Natural killer cell (primary cell): Measurements from ENCODE around the gene LCNL1. TPM values are rescaled to one million over a fixed set of nuclear protein-coding genes. Genes with fewer than 3 reads are reported as not detected.
A peak's percentile ranks its signal among the peaks of the same experiment; 100 is the strongest.

Experiments used
- ATAC-seq, 3 donors: fragments of 150-1000 bp in 2 of 3; fragments of 200-7000 bp in 1 of 3; cut with Tn5 transposase; 1 replicate in 1 of 3; 2 replicates in 2 of 3; pipeline ENCODE4 v1.10.0; 2021; ENCODE audit warnings: mild to moderate bottlenecking in 2 of 3, moderate library complexity in 2 of 3
- DNase-seq, 2 donors: peaks; one replicate each; pipeline versions ENCODE4 v3.0.0 to v3.0.0-alpha.2; 2013 to 2021; ENCODE audit warnings: mixed read lengths in 1 of 2
- H3K27ac ChIP-seq: one replicate; pipeline ENCODE4 v1.5.1; 2013; ENCODE audit warnings: mild to moderate bottlenecking, low read length
- H3K27me3 ChIP-seq: one replicate; pipeline ENCODE4 v1.6.1; 2013; ENCODE audit warnings: low read length; ENCODE audit not compliant: control insufficient read depth, insufficient read depth
- H3K36me3 ChIP-seq: one replicate; pipeline ENCODE4 v1.6.1; 2013; ENCODE audit warnings: low read length; ENCODE audit not compliant: control insufficient read depth, insufficient read depth
- H3K4me1 ChIP-seq: one replicate; pipeline ENCODE4 v1.6.1; 2013; ENCODE audit warnings: low read length; ENCODE audit not compliant: control insufficient read depth, insufficient read depth
- H3K4me3 ChIP-seq: one replicate; pipeline ENCODE4 v1.5.1; 2013; ENCODE audit warnings: low read length
- H3K9me3 ChIP-seq: one replicate; pipeline ENCODE4 v1.6.1; 2013; ENCODE audit warnings: low read length; ENCODE audit not compliant: control insufficient read depth, insufficient read depth
- H3K27ac Mint-ChIP-seq, 2 donors: one replicate each; pipeline ENCODE4 v1.8.0; 2022; ENCODE audit warnings: mild to moderate bottlenecking in 2 of 2, mixed read lengths in 2 of 2, moderate library complexity in 1 of 2
- H3K27me3 Mint-ChIP-seq, 2 donors: one replicate each; pipeline ENCODE4 v1.8.0; 2022; ENCODE audit warnings: low read depth in 2 of 2, mixed read lengths in 2 of 2
- H3K36me3 Mint-ChIP-seq: one replicate; pipeline ENCODE4 v1.8.0; 2022; ENCODE audit warnings: mixed read lengths
- H3K4me1 Mint-ChIP-seq, 2 donors: one replicate each; pipeline ENCODE4 v1.8.0; 2022; ENCODE audit warnings: mixed read lengths in 2 of 2
- H3K4me3 Mint-ChIP-seq: one replicate; pipeline ENCODE4 v1.8.0; 2022; ENCODE audit warnings: mild to moderate bottlenecking, moderate library complexity, mixed read lengths
- H3K9me3 Mint-ChIP-seq, 2 donors: one replicate each; pipeline ENCODE4 v1.8.0; 2022; ENCODE audit warnings: mixed read lengths in 2 of 2
- WGBS: methylation state at CpG from one replicate; pipeline ENCODE4 v1.1.7; 2013; ENCODE audit warnings: missing lambda C conversion rate; ENCODE audit not compliant: insufficient coverage; 5-methylcytosine and 5-hydroxymethylcytosine counted together
- intact Hi-C: fragments of 100-400 bp; cut with micrococcal nuclease; formaldehyde crosslinking; loops from one replicate; pipeline ENCODE4 v1.14.2; 2022
- total RNA-seq, 4 donors: library from RNA; stranded (reverse); fragments of 120-200 nt in 1 of 4; gene quantifications; one replicate each; pipeline versions ENCODE4 v1.2.3 to v1.2.4, GENCODE V29; 2013 to 2022
- TF ChIP-seq, protein P1 (sequence below): fragments of 200-600 bp; IDR thresholded peaks from one replicate; pipeline ENCODE4 v1.8.0; 2022; ENCODE audit warnings: antibody characterized with exemption

Gene LCNL1
- total RNA-seq, 3 donors from 2014 or later (not counting 1 experiment from before 2014, with no cell fraction given): 4.9 to 8.4 (median 8.2) TPM

DNA sequence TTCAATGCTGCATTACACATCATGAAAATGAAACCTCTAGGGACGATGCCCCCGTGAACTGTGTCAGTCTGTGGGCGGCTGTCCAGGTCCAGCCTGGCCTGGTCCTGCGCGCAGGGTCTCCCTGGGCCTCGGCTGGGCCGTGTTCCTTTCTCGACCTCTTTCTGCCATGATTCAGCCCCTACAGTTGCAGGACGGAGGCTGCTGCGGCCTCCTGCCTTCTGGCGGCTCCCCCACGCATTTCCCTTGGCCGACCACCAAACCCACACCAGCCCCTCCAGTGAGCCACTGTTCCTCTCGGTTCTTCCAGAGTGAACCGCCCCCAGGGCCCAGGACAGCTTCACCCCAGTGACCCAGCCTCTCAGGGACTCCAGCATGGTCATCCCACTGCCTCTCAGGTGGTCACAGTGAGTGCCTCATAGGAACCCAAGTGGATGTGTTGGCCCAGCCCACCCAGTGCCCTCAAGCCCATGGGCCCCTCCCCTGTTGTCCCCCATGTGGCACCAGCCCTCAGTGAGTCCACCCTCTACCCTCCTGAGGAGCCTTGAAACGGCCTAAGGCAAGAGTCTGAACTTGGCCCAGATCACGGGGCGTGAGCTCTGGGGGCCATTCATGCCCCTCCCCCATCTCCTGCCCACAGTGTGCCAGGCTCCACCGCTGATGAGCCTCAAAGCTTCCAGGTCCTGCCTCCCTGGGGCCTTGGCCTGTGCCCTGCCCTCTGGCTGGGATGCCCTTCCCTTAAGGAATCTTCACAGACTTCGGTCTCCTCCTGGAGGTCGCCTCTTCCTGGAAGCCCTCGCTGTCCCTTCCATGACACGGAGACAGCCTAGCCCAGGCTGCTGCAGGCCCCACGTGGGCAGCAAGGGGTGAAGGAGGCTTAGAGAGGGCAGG is 23.6 kb downstream of the LCNL1 start:
- Histone ChIP-seq H3K9me3 (no peaks in the 10 kb centered on the region), H3K36me3 (peaks cover 18% of the 10 kb centered on the region), H3K4me1 (peaks cover 32% of the 10 kb centered on the region), H3K27ac (no peak overlapping the region), H3K4me3 (no peak overlapping the region), H3K27me3 (no peaks in the 10 kb centered on the region)
- Mint-ChIP-seq H3K4me1 (peaks cover 15 to 20% of the 10 kb centered on the region in 2 donors), H3K27me3 (no peaks in the 10 kb centered on the region), H3K4me3 (no peak overlapping the region), H3K9me3 (no peaks in the 10 kb centered on the region), H3K27ac (peak overlapping the region; percentile 29 to 45), H3K36me3 (no peaks in the 10 kb centered on the region)
- WGBS: 40% methylated on average over 24 of the region's 24 CpGs
- DNase-seq (no peak), ATAC-seq (peak; percentile 39 to 50 (median 44))
- TF ChIP-seq, protein P1, sequence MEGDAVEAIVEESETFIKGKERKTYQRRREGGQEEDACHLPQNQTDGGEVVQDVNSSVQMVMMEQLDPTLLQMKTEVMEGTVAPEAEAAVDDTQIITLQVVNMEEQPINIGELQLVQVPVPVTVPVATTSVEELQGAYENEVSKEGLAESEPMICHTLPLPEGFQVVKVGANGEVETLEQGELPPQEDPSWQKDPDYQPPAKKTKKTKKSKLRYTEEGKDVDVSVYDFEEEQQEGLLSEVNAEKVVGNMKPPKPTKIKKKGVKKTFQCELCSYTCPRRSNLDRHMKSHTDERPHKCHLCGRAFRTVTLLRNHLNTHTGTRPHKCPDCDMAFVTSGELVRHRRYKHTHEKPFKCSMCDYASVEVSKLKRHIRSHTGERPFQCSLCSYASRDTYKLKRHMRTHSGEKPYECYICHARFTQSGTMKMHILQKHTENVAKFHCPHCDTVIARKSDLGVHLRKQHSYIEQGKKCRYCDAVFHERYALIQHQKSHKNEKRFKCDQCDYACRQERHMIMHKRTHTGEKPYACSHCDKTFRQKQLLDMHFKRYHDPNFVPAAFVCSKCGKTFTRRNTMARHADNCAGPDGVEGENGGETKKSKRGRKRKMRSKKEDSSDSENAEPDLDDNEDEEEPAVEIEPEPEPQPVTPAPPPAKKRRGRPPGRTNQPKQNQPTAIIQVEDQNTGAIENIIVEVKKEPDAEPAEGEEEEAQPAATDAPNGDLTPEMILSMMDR: no peak
- intact Hi-C loops: no loop called here

DNA sequence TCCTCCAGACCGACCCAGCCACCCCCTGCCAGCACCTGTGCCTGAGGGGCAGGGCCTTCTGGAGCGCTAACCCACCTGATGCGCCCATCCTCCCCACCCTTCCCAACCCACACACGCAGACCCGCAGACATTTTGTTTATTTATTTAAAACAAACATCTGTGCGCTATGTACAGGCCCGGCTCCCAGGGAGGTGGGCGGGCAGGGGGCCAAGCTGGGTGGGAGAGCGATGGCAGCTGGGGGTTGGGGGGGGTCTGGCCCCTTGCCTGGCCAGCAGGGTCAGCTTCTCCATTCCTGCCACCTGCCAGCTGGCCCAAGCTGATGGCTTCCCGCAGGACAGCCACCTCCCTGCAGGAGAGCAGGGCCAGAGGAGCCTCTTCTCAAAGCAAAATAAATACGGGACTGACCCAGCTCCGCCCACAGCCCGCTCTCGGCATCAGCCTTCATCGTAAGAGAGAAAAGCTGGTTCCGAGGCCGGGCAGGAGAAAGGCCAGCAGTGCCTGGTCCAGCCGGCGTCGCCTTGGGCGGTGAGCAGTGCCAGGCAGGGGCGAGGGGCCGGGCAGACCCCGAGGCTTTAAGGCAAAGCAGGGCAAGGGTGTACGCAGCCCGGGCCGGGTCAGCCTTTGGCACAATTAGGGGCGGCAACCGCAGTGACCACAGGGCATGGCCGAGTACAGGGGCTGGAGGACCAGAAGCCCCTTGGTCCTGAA is 24.5 kb downstream of the LCNL1 start:
- Mint-ChIP-seq H3K36me3 (no peaks in the 10 kb centered on the region), H3K4me3 (no peak overlapping the region), H3K9me3 (no peaks in the 10 kb centered on the region), H3K4me1 (peaks cover 15 to 22% of the 10 kb centered on the region in 2 donors), H3K27ac (no peak overlapping the region), H3K27me3 (no peaks in the 10 kb centered on the region)
- H3K36me3 ChIP-seq: peaks cover 26% of the 10 kb centered on the region
- ATAC-seq (no peak), DNase-seq (no peak)
- no peak overlapping the region for H3K27ac ChIP-seq
- H3K27me3 ChIP-seq: no peaks in the 10 kb centered on the region
- 93% methylated on average over 28 of the region's 30 CpGs for WGBS
- TF ChIP-seq, protein P1: no peak
- intact Hi-C loops: no loop called here
- H3K9me3 ChIP-seq: no peaks in the 10 kb centered on the region
- H3K4me3 ChIP-seq: no peak overlapping the region
- peaks cover 23% of the 10 kb centered on the region for H3K4me1 ChIP-seq

DNA sequence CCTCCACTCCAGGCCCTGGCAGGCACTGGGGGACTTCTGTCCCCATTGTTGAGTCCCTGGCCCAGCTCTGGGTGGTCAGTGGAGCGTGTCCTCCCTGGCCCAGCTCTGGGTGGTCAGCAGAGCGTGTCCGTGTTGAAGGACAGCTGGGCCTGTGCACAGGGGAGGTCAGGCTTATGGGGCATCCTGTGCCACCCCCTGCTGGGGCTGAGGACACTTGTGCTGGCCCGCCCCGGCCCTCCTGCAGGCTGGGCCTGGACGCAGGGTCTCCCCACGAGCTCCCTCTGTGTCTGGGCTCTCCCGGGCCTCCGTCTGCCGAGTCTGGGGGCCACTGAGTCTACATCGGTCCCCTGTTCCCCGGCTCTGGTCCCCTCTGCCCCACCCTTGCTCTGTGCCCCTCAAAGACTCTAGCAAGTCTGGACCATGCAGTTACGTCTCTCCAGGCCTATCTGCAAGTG is 25.1 kb downstream of the LCNL1 start:
- intact Hi-C loops: no loop called here
- TF ChIP-seq, protein P1: no peak
- Histone ChIP-seq H3K9me3 (no peaks in the 10 kb centered on the region), H3K4me3 (no peak overlapping the region), H3K27ac (no peak overlapping the region), H3K27me3 (no peaks in the 10 kb centered on the region), H3K4me1 (peaks cover 20% of the 10 kb centered on the region), H3K36me3 (peaks cover 31% of the 10 kb centered on the region)
- Mint-ChIP-seq H3K36me3 (no peaks in the 10 kb centered on the region), H3K4me3 (no peak overlapping the region), H3K9me3 (no peaks in the 10 kb centered on the region), H3K27ac (no peak overlapping the region), H3K4me1 (peaks cover 15 to 22% of the 10 kb centered on the region in 2 donors), H3K27me3 (no peaks in the 10 kb centered on the region)
- DNase-seq (no peak), ATAC-seq (peak in 1 of 3 donors; percentile 31)
- 89% methylated on average over 13 of the region's 13 CpGs for WGBS
